ENCODE measurements around the gene KAT2A.
A peak's percentile ranks its signal among the peaks of the same experiment; 100 is the strongest.

KAT2A gene

GRCh38 chr17:42135151-42135550 lies 14.0 kb upstream of the KAT2A start:
- no peak for DNase-seq

- DNase-seq, result peak; percentile 19 to 27
Observed at GRCh38 chr17:42133461-42134041, 12.4 kb upstream of the KAT2A start.

- no peak for DNase-seq
Observed at GRCh38 chr17:42132941-42133340, 11.8 kb upstream of the KAT2A start.

- no peak for DNase-seq
Observed at GRCh38 chr17:42131981-42132432, 10.8 kb upstream of the KAT2A start.

- no peak for DNase-seq
Observed at GRCh38 chr17:42131232-42131631, 10.1 kb upstream of the KAT2A start.

- no peak for DNase-seq
Observed at GRCh38 chr17:42130310-42130936, 9.3 kb upstream of the KAT2A start.

- no peak for DNase-seq
Observed at GRCh38 chr17:42129109-42129837, 8.1 kb upstream of the KAT2A start.

- DNase-seq, result no peak
Observed at GRCh38 chr17:42127414-42127813, 6.2 kb upstream of the KAT2A start.

GRCh38 chr17:42126836-42127235 lies 5.7 kb upstream of the KAT2A start:
- DNase-seq, result no peak

GRCh38 chr17:42125565-42125964 lies 4.4 kb upstream of the KAT2A start:
- no peak for DNase-seq

- DNase-seq, result no peak
Observed at GRCh38 chr17:42124256-42124655, 3.1 kb upstream of the KAT2A start.

- DNase-seq, result no peak
Observed at GRCh38 chr17:42122371-42123303, 1.5 kb upstream of the KAT2A start, which contains the start of gene HSPB9. HSPB9 (plus strand) TSS chr17:42122804; CDS start chr17:42122851, 47 bp downstream.

GRCh38 chr17:42120161-42120769 lies 902 bp downstream of the KAT2A start:
- no peak for DNase-seq

GRCh38 chr17:42119301-42119700 lies 1.9 kb downstream of the KAT2A start:
- DNase-seq, result no peak

GRCh38 chr17:42118545-42118944 lies 2.6 kb downstream of the KAT2A start:
- DNase-seq, result peak; percentile 40 to 45

GRCh38 chr17:42118126-42118510 lies 3.0 kb downstream of the KAT2A start:
- DNase-seq, result no peak

- DNase-seq, result no peak
Observed at GRCh38 chr17:42117397-42118125, 3.6 kb downstream of the KAT2A start.

GRCh38 chr17:42116705-42117396 lies 4.3 kb downstream of the KAT2A start:
- DNase-seq, result peak; percentile 80 to 87

- DNase-seq, result no peak
Observed at GRCh38 chr17:42114118-42114517, 7.0 kb downstream of the KAT2A start.

GRCh38 chr17:42113293-42114069 lies 7.7 kb downstream of the KAT2A start:
- no peak for DNase-seq

Measured in activated CD4-positive, alpha-beta T cell treated with anti-CD3 and anti-CD28 coated beads, Interleukin-2, amount 50 U/mL, for 4 hours (primary cell).